ENCODE data around the gene SGCD.

Gene SGCD

DNA sequence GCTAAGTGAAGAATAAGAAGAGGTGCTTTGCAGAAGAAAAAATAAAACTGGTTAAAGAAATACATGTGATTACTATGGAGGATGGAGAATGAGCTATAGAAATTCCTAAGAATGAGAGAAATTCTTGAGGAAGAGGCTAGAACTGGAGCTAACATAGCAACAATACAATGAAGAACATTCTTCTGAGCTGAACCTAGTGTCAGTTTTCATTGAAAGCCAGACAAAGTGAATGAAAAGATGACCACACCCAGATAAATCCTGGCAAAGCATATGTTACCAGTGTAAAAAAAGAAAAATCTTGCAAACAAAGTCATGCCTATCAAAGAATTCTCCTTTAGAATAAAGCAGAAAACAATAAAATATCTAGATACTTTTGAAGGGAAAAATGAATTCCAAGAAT lies 39.6 kb downstream of the SGCD start:
- TF ChIP-seq POLR2AphosphoS5 (IDR thresholded peaks at IDR 0.05; ENCODE audit: low read depth, low read length) (no peak), FOXP2 (optimal IDR thresholded peaks at IDR 0.05; ENCODE audit: borderline replicate concordance, extremely low read depth, extremely low read length, insufficient read depth) (no peak), SIN3A (IDR thresholded peaks at IDR 0.05; ENCODE audit: borderline replicate concordance, insufficient read depth, low read length) (no peak), TAF1 (IDR thresholded peaks at IDR 0.05; ENCODE audit: borderline replicate concordance, insufficient read depth, low read length) (no peak)
- TF ChIP-seq, protein P1, sequence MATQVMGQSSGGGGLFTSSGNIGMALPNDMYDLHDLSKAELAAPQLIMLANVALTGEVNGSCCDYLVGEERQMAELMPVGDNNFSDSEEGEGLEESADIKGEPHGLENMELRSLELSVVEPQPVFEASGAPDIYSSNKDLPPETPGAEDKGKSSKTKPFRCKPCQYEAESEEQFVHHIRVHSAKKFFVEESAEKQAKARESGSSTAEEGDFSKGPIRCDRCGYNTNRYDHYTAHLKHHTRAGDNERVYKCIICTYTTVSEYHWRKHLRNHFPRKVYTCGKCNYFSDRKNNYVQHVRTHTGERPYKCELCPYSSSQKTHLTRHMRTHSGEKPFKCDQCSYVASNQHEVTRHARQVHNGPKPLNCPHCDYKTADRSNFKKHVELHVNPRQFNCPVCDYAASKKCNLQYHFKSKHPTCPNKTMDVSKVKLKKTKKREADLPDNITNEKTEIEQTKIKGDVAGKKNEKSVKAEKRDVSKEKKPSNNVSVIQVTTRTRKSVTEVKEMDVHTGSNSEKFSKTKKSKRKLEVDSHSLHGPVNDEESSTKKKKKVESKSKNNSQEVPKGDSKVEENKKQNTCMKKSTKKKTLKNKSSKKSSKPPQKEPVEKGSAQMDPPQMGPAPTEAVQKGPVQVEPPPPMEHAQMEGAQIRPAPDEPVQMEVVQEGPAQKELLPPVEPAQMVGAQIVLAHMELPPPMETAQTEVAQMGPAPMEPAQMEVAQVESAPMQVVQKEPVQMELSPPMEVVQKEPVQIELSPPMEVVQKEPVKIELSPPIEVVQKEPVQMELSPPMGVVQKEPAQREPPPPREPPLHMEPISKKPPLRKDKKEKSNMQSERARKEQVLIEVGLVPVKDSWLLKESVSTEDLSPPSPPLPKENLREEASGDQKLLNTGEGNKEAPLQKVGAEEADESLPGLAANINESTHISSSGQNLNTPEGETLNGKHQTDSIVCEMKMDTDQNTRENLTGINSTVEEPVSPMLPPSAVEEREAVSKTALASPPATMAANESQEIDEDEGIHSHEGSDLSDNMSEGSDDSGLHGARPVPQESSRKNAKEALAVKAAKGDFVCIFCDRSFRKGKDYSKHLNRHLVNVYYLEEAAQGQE (IDR thresholded peaks at IDR 0.05; ENCODE audit: insufficient read depth in 1 of 2, low read depth in 2 of 2, low read length in 2 of 2) = no peak

DNA sequence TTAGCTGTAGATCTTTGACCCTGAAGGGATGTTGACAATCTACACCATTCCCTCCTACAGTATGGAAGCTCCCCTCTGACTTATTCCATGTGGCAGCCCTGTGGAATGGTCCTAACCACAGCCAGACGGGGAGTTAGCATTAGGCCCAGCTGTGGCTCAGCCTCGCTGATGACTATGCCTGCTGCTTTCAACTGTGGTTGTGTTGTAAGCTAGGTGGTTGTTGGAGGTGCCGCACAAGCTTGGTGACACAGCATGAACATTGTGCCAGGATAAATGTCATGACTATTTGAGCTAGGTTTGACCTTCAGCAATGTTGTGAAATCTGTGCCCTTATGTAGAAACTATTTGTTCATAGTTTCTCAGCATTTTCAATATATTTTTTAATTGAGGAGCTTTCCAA lies 40.6 kb downstream of the SGCD start:
- TF ChIP-seq POLR2AphosphoS5 (IDR thresholded peaks at IDR 0.05; ENCODE audit: low read depth, low read length) (no peak), TAF1 (IDR thresholded peaks at IDR 0.05; ENCODE audit: borderline replicate concordance, insufficient read depth, low read length) (no peak), FOXP2 (optimal IDR thresholded peaks at IDR 0.05; ENCODE audit: borderline replicate concordance, extremely low read depth, extremely low read length, insufficient read depth) (no peak), SIN3A (IDR thresholded peaks at IDR 0.05; ENCODE audit: borderline replicate concordance, insufficient read depth, low read length) (no peak)
- TF ChIP-seq, protein P1 (IDR thresholded peaks at IDR 0.05; ENCODE audit: insufficient read depth in 1 of 2, low read depth in 2 of 2, low read length in 2 of 2) = no peak

DNA sequence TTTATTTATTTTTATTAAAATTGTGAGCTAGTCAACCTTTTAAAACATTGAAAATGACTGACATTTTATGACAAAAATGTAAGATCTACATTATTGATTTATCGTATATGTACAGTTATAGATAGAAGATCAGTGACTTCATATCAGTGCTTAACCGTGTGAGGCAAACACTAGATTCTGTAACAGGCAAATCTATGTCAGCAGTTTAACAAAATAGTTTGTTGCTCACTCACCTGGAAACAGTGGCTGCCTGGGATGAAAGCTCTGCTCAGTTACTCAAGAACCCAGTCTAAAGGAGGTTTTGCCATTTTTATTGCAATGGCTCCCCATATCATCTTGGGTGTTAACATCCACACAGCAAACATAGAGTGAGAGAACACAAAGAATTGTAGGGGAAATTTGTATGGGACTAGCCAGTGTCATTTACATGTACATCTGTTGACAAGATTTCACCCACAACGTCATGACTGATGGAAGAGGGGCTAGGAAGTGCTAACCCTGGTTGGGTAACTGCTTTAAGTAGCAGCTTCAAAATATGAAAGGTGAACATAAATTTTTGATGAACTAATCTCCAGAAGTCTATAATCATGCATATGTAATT lies 49.0 kb downstream of the SGCD start:
- TF ChIP-seq, protein P1 (IDR thresholded peaks at IDR 0.05; ENCODE audit: insufficient read depth in 1 of 2, low read depth in 2 of 2, low read length in 2 of 2) = no peak
- TF ChIP-seq TAF1 (IDR thresholded peaks at IDR 0.05; ENCODE audit: borderline replicate concordance, insufficient read depth, low read length) (no peak), SIN3A (IDR thresholded peaks at IDR 0.05; ENCODE audit: borderline replicate concordance, insufficient read depth, low read length) (no peak), FOXP2 (optimal IDR thresholded peaks at IDR 0.05; ENCODE audit: borderline replicate concordance, extremely low read depth, extremely low read length, insufficient read depth) (no peak), POLR2AphosphoS5 (IDR thresholded peaks at IDR 0.05; ENCODE audit: low read depth, low read length) (no peak)

DNA sequence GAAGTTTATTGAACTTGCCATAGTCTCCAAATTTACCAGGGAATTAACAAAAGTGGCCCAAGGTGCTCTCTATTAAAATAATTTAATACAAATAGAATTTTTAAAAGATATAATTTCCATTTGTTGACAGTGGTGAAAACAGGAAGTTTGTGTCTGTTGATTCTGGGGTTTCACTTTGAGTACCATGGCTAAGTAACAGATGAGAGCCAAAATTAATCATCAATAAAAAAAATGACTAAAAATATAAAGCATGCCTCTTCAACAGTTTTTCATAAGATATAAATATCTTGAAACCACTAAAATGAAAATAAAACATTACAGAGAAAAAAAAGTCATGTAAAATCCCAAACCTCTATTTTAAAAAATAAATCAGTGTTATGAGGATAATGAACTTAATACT lies 49.8 kb downstream of the SGCD start:
- TF ChIP-seq SIN3A (IDR thresholded peaks at IDR 0.05; ENCODE audit: borderline replicate concordance, insufficient read depth, low read length) (no peak), TAF1 (IDR thresholded peaks at IDR 0.05; ENCODE audit: borderline replicate concordance, insufficient read depth, low read length) (no peak), FOXP2 (optimal IDR thresholded peaks at IDR 0.05; ENCODE audit: borderline replicate concordance, extremely low read depth, extremely low read length, insufficient read depth) (no peak), POLR2AphosphoS5 (IDR thresholded peaks at IDR 0.05; ENCODE audit: low read depth, low read length) (no peak)
- TF ChIP-seq, protein P1 (IDR thresholded peaks at IDR 0.05; ENCODE audit: insufficient read depth in 1 of 2, low read depth in 2 of 2, low read length in 2 of 2) = no peak
